Measurements from ENCODE around the gene EPHB2.
"Not testable (repeated sequence)": the region's sequence is repeated elsewhere in the genome, so short reads cannot be mapped to it uniquely, and the experiment has no call there.

Gene EPHB2

DNA sequence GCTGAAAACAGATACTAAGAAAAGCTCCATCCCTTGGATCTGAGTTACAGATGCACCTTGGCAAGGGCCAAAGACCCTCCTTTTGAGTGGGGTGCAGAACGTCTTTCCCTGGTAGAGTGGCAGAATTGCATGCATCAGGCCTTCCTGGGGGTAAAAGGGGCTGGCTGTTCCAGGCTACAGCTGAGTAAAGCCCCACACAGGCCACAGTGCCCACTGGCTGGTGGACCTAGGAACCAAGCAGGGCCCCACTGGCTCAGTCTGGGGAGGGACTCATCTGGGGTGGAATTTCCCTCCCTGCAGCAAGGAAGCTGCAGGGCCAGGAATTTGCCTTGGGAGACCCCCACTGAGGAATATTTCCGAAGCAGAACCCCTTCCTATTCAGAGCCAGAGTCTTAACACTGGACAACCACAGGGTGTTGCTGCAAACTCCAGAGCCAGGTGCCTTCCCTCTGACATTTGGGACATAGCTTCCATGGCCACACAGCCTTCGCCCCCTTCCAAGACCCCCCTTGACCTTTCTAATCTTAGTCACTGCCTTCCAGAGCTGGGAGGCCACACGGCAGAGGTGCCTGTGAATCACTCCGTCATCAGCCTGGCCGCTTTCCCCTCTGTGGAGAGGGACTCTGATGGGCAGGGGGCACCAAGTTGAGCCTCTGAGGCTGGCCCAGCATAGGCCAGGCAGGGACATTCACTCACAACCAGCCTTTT is 209.5 kb downstream of the EPHB2 start:
- DNase-seq: no peak

DNA sequence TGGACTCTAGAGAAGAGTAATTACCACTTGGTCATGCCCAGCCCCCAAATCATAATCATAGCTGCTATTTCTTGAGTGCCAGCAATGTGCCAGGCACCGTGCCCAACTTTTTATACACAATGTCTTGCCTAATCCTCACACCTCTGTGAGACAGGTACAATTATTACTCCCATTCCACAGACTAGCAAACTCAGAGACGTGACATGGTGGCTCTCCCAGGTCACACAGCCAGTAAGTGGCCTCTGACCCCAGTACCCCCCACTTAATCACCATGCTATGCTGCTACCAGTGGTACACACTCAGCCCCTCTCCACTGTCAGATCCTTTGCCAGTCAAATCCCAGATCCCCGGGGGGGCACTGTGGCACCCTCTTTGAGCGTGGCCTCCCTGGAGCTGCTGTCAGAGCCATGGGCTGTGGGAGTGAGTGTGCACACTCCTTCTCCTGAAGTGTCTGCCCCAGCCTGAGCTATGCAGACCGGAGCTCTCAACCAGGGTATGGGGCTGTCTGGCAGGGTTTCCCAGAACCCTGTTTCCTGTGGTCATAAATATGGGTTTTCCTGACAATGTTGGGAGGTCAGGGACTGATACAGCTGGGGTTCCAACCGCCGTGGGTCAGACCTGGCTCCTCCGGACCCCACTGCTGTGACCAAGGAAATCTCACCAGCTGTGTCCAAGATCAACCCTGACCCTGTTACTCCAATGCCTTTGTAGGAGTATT is 210.3 kb downstream of the EPHB2 start:
- DNase-seq: no peak

- DNase-seq: no peak
Measured at GRCh38 chr1:22921452-22922126, 210.9 kb downstream of the EPHB2 start.

- DNase-seq: no peak
Measured at GRCh38 chr1:22922640-22923039, 212.0 kb downstream of the EPHB2 start.

GRCh38 chr1:22925111-22925510 is 214.5 kb downstream of the EPHB2 start:
- DNase-seq: no peak

GRCh38 chr1:22930240-22930912 is 219.7 kb downstream of the EPHB2 start:
- DNase-seq: peak; percentile 72

- DNase-seq: no peak
Measured at GRCh38 chr1:22932803-22933470, 222.3 kb downstream of the EPHB2 start.

- DNase-seq: no peak
Measured at GRCh38 chr1:22935433-22935832, 224.8 kb downstream of the EPHB2 start.

GRCh38 chr1:22936681-22937080 is 226.0 kb downstream of the EPHB2 start:
- no peak for DNase-seq

DNA sequence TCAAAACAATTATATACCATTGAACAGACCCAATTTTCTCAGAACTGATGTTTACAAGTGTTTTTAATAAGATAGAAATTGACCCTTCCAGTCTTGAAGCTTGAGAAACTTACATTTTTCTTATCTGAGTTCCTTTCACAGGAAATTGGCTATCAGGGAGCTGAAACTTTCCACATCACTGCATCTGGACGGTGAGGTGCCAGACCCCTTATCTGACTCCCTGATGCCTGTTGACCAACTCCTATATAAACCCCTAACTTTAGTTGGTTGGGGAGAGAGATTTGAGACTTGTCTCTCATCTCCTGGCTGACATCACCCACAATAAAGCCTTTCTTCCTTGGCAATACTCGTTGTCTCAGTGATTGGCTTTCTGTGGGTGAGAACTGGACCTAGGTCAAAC is 230.6 kb downstream of the EPHB2 start:
- DNase-seq: no peak

DNA sequence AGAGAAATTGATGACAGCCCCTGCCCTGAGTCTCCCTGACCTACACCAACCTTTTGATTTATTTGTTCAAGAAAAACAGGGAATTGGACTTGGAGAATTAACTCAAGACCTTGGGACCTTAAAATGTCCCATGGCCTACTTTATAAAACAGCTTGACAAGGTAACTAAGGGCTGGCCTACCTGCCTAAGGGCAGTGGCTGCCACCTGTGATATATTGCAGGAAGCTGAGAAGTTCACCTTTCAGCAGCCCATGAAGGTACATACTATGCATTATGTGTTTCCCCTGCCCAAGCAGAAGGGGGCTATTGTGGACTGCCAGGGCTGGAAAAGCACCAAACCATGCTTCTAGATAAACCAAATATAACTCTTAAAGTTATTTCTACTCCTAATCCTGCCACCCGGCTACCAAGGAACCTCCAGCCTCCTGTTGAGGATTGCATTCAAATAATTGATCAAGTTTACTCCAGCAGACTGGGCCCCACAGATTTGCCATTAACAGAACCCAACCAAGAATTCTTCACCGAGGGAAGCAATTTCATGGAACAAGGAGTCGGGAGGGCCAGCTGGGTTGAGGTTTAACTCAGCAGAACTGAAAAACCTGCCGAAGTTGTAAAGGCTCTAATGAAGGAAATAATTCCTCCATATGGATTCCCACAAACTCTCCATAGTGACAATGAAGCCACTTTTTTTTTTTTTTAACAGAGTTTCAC is 233.9 kb downstream of the EPHB2 start:
- DNase-seq: no peak

- not testable (repeated sequence) for DNase-seq
Measured at GRCh38 chr1:22945171-22945570, 234.5 kb downstream of the EPHB2 start.

- DNase-seq: no peak
Measured at GRCh38 chr1:22949822-22950331, 239.2 kb downstream of the EPHB2 start.

DNA sequence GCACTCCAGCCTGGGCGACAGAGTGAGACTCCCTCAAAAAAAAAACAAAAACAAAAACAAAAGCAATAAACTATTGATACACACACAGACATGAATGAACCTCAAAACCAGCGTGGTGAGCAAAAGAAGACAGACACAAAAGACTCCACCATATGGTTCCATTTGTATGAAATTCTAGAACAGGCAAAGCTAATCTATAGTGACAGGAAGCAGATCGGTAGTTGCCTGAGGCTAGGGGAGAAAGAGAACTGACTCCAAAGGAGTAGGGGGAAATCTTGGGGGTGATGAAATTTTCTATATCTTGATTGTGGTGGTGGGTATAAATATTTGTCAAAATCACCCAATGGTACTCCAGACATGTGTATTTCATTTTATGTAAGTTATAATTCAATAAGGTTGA is 241.2 kb downstream of the EPHB2 start:
- DNase-seq: no peak

DNA sequence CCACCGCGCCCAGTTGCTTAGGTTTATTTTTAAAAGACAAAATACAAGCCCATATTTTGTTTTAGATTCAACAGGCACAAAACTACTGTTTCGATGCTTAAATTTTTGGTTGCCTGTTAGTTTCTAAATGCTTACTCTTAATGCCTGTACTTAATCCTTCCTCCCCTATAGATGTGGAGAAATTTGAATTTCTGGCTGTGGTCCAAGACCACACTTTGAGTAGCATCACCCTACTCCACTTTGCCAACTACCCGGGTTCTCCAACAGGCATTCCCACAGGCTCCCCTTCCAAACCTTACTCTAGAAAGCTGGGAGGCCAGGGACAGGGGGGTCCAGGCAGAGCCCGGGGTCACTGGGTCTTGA is 242.0 kb downstream of the EPHB2 start:
- no peak for DNase-seq

- DNase-seq: no peak
Measured at GRCh38 chr1:22953057-22953739, 242.6 kb downstream of the EPHB2 start.

GRCh38 chr1:22953740-22954141 is 243.1 kb downstream of the EPHB2 start:
- DNase-seq: no peak

DNA sequence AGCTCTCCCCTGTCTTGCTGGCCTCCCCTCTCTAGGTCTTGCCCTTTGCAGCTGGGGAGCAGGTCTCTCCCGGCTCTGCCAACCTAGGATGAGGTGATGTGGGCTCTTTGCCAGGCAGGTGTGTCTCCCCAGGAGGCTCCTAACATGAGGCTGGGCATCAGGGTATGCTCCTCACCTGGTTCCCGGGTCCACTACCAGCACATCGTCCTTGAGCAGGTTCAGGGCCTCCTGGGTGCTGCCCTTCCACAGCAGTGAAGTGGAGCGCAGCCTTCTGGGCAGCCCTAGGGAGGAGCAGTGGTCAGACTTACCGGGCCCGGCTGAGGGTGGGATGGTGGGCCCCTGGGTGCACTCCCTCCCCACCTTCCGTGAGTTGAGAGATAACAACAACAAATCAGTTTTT is 244.5 kb downstream of the EPHB2 start:
- DNase-seq: no peak

GRCh38 chr1:22957066-22957465 is 246.4 kb downstream of the EPHB2 start:
- no peak for DNase-seq

DNA sequence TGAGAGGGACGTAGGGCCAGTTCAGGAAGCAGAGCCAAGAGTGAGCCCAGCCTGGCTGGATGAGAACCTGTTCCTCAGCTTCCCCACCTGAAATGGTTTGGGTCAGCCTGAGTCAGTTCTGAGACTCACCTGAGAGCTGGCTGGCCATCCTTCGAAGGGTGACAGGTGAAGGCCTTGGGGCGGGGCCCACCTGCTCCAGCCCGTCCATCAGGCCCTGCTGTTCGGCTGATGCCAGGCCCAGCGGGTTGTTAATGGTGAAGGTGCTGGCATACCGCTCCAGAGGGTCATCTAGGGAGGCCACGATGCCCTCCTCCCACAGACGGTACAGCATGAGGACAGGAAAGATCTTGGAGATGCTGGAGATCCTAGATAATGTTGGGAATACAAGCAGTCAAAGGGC is 247.9 kb downstream of the EPHB2 start:
- no peak for DNase-seq

GRCh38 chr1:22959545-22960360 is 249.1 kb downstream of the EPHB2 start:
- DNase-seq: no peak

Data from hematopoietic multipotent progenitor cell treated with erythropoietin and hydrocortisone succinate and interleukin-3 and kit ligand, for 4 days (in vitro differentiated cells).